Measurements from ENCODE around the gene DOCK11.
"Not testable (repeated sequence)": the region's sequence is repeated elsewhere in the genome, so short reads cannot be mapped to it uniquely, and the experiment has no call there.

The DOCK11 gene

GRCh38 chrX:118566359-118566758, 70.7 kb downstream of the DOCK11 start:
- no peak overlapping the region for H3K4me3 ChIP-seq (ENCODE audit: low read depth, low read length)
- TF ChIP-seq CTCF (IDR thresholded peaks at IDR 0.05; ENCODE audit: insufficient read depth, low read depth, low read length, missing control alignments) = no peak
- no peak for DNase-seq (ENCODE audit: low read depth)

GRCh38 chrX:118569676-118570075, 74.1 kb downstream of the DOCK11 start:
- H3K4me3 ChIP-seq (ENCODE audit: low read depth, low read length) = no peak overlapping the region
- no peak for TF ChIP-seq CTCF (IDR thresholded peaks at IDR 0.05; ENCODE audit: insufficient read depth, low read depth, low read length, missing control alignments)
- DNase-seq (ENCODE audit: low read depth) = no peak

- no peak overlapping the region for H3K4me3 ChIP-seq (ENCODE audit: low read depth, low read length)
- no peak for DNase-seq (ENCODE audit: low read depth)
- TF ChIP-seq CTCF (IDR thresholded peaks at IDR 0.05; ENCODE audit: insufficient read depth, low read depth, low read length, missing control alignments) = no peak
These were observed 74.6 kb downstream of the DOCK11 start for GRCh38 chrX:118570209-118570608.

GRCh38 chrX:118571836-118572235, 76.2 kb downstream of the DOCK11 start:
- H3K4me3 ChIP-seq (ENCODE audit: low read depth, low read length) = no peak overlapping the region
- DNase-seq (ENCODE audit: low read depth) = no peak

GRCh38 chrX:118574666-118575065, 79.1 kb downstream of the DOCK11 start:
- no peak for DNase-seq (ENCODE audit: low read depth)
- TF ChIP-seq CTCF (IDR thresholded peaks at IDR 0.05; ENCODE audit: insufficient read depth, low read depth, low read length, missing control alignments) = no peak
- no peak overlapping the region for H3K4me3 ChIP-seq (ENCODE audit: low read depth, low read length)

More at GRCh38 chrX:118571836-118572235, 76.2 kb downstream of the DOCK11 start:
- no peak for TF ChIP-seq CTCF (IDR thresholded peaks at IDR 0.05; ENCODE audit: insufficient read depth, low read depth, low read length, missing control alignments)

- no peak for DNase-seq (ENCODE audit: low read depth)
- no peak overlapping the region for H3K4me3 ChIP-seq (ENCODE audit: low read depth, low read length)
- TF ChIP-seq CTCF (IDR thresholded peaks at IDR 0.05; ENCODE audit: insufficient read depth, low read depth, low read length, missing control alignments) = no peak
These were observed 81.4 kb downstream of the DOCK11 start for GRCh38 chrX:118577041-118577440.

GRCh38 chrX:118579417-118579816, 83.8 kb downstream of the DOCK11 start:
- no peak overlapping the region for H3K4me3 ChIP-seq (ENCODE audit: low read depth, low read length)
- DNase-seq (ENCODE audit: low read depth) = no peak
- no peak for TF ChIP-seq CTCF (IDR thresholded peaks at IDR 0.05; ENCODE audit: insufficient read depth, low read depth, low read length, missing control alignments)

- not testable (repeated sequence) for DNase-seq (ENCODE audit: low read depth); H3K4me3 ChIP-seq (ENCODE audit: low read depth, low read length)
These were observed 87.3 kb downstream of the DOCK11 start for GRCh38 chrX:118582926-118583325.

Measured in GM12865 (cell line).